Measurements from ENCODE around the gene FABP3. TPM values are rescaled to one million over a fixed set of nuclear protein-coding genes. Genes with fewer than 3 reads are reported as not detected.

The FABP3 gene
- total and polyA plus RNA-seq, 4 experiments from 2014 or later, result 1.2 TPM; not detected in 3

DNA sequence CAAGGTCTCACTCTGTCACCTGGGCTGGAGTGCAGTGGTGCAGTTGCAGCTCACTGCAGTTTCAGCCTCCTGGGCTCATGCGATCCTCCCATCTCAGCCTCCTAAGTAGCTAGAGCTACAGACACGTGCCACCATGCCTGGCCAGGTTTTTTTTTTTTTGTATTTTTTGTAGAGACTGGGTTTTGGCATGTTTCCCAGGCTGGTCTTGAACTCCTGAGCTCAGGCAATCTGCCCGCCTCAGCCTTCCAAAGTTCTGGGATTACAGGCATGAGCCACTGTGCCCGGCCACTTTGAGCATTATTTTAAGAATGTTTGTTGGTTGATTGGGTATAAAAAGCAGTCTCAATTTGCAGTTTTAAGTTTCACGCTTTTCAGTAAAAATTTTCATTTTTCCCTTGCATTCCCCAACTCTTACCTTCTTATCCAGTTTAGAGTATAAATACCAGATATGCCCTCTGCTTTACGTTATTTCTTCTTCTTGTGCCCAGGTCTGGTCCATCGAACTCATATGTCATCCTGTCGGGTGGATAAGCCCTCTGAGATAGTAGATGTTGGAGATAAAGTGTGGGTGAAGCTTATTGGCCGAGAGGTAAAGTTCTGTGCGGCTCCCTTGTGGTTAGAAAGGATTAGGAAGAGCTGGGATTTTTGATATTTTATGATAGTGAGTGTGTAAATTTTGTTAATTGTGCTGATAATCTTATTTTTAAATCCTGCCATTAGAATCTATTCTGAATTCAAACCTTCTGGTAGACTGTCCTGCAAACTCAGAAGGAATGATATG, 36.0 kb downstream of the FABP3 start:
- Mint-ChIP-seq H3K27ac (no peak overlapping the region), H3K27me3 (no peaks in the 10 kb centered on the region), H3K4me3 (no peak overlapping the region), H3K36me3 (peaks cover 21 to 31% of the 10 kb centered on the region in 2 donors), H3K4me1 (peaks cover 0 to 4% (median 2%) of the 10 kb centered on the region in 4 donors), H3K9me3 (peaks cover 0 to 2% (median 0%) of the 10 kb centered on the region in 8 donors)
- intact Hi-C loops (cut with micrococcal nuclease), result loop anchor here (5.0 kb wide), 1 partner anchor 535 kb away; no protein-coding TSS in a partner anchor
- Histone ChIP-seq H3K27ac (ENCODE audit: low read depth, low read length) (no peak overlapping the region), H3K4me3 (ENCODE audit: low read length in 2 of 2) (no peak overlapping the region), H3K27me3 (ENCODE audit: insufficient read depth, low read length) (no peaks in the 10 kb centered on the region), H3K36me3 (ENCODE audit: insufficient read depth, low read length) (peaks cover 9% of the 10 kb centered on the region), H3K4me1 (ENCODE audit: insufficient read depth, low read length) (no peaks in the 10 kb centered on the region), H3K9me3 (ENCODE audit: control insufficient read depth in 1 of 2, low read length in 2 of 2) (no peaks in the 10 kb centered on the region)
- ChIA-PET POLR2A (ENCODE audit: partially characterized antibody) (no interaction called here), CTCF (ENCODE audit: partially characterized antibody) (interaction anchor here (1.2 kb wide), 1 partner anchor 7 kb away, joined by 3 read pairs; no protein-coding TSS in a partner anchor)
- DNase-seq, result no peak

DNA sequence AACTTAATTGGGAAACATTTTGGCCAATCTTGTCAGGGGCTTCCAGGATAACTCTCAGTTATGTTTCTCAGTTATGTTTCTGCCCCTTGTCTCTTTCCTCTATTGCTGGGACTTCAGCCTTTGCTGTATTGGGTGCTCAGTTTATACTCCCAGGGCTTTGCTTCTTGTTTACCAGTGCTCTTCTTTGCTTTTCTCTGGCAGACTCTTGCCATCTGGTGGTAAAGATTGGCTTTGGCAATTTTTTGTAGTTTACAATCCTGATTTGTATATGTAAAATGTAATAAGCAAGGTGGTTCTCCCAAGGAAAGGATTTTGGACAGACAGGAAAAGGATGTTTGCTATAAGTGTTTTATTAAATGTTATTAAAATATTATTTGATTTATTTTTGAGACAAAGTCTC, 37.9 kb downstream of the FABP3 start:
- peaks cover 25 to 27% of the 10 kb centered on the region in 2 donors for H3K36me3 Mint-ChIP-seq
- peak in 4 of 5 donors; percentile 3 to 20 (median 7) for DNase-seq
- Histone ChIP-seq H3K4me1 (ENCODE audit: insufficient read depth, low read length) (no peaks in the 10 kb centered on the region), H3K27ac (ENCODE audit: low read depth, low read length) (no peak overlapping the region), H3K27me3 (ENCODE audit: insufficient read depth, low read length) (no peaks in the 10 kb centered on the region), H3K36me3 (ENCODE audit: insufficient read depth, low read length) (peaks cover 9% of the 10 kb centered on the region), H3K4me3 (ENCODE audit: low read length in 2 of 2) (no peak overlapping the region), H3K9me3 (ENCODE audit: control insufficient read depth in 1 of 2, low read length in 2 of 2) (no peaks in the 10 kb centered on the region)
- peaks cover 0 to 4% (median 2%) of the 10 kb centered on the region in 4 donors for H3K4me1 Mint-ChIP-seq
- intact Hi-C loops (cut with micrococcal nuclease), result loop anchor here (1.0 to 5.0 kb wide), 2 partner anchors 173 to 533 kb away; no protein-coding TSS in a partner anchor
- ChIA-PET POLR2A (ENCODE audit: partially characterized antibody) (no interaction called here), CTCF (ENCODE audit: partially characterized antibody) (no interaction called here)
- H3K9me3 Mint-ChIP-seq, result peaks cover 0 to 2% (median 0%) of the 10 kb centered on the region in 8 donors
- no peaks in the 10 kb centered on the region for H3K27me3 Mint-ChIP-seq
- H3K4me3 Mint-ChIP-seq, result no peak overlapping the region
- H3K27ac Mint-ChIP-seq, result no peak overlapping the region

- no peaks in the 10 kb centered on the region for H3K9me3 ChIP-seq (ENCODE audit: control insufficient read depth in 1 of 2, low read length in 2 of 2)
- intact Hi-C loops (cut with micrococcal nuclease), result no loop called here
- CTCF ChIA-PET (ENCODE audit: partially characterized antibody), result interaction anchor here (1.0 to 1.1 kb wide), 2 partner anchors 14 to 44 kb away, joined by 3 read pairs; no protein-coding TSS in a partner anchor
These were observed 45.5 kb downstream of the FABP3 start for GRCh38 chr1:31327381-31327780.

DNA sequence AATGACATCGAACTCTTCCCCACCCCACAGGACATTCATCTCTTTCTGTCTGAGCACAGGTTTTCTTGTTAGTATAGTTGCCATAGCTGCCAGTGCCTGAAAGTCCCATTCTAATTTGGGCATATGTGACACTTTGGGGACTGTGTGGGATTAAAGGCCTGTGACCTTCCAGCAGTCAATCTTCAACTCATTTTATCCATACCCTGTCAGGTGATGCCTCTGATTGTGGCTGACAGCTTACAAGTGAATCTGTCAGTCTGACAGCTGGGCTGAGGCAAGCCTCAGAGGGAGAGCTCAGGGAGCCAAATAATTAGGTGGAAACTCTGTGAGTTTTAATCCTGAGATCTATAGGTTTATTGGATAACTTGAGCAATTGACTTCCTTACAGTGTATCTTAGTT, 46.4 kb downstream of the FABP3 start:
- Histone ChIP-seq H3K27me3 (ENCODE audit: insufficient read depth, low read length) (no peaks in the 10 kb centered on the region), H3K4me3 (ENCODE audit: low read length in 2 of 2) (no peak overlapping the region), H3K27ac (ENCODE audit: low read depth, low read length) (no peak overlapping the region), H3K36me3 (ENCODE audit: insufficient read depth, low read length) (no peaks in the 10 kb centered on the region), H3K4me1 (ENCODE audit: insufficient read depth, low read length) (no peaks in the 10 kb centered on the region), H3K9me3 (ENCODE audit: control insufficient read depth in 1 of 2, low read length in 2 of 2) (no peaks in the 10 kb centered on the region)
- no peak for DNase-seq
- Mint-ChIP-seq H3K9me3 (no peaks in the 10 kb centered on the region), H3K4me3 (no peak overlapping the region), H3K27ac (no peak overlapping the region), H3K27me3 (no peaks in the 10 kb centered on the region), H3K36me3 (peaks cover 15 to 29% of the 10 kb centered on the region in 2 donors), H3K4me1 (peaks cover 0 to 3% (median 1%) of the 10 kb centered on the region in 4 donors)
- POLR2A ChIA-PET (ENCODE audit: partially characterized antibody), result no interaction called here
- intact Hi-C loops (cut with micrococcal nuclease), result no loop called here
- CTCF ChIA-PET (ENCODE audit: partially characterized antibody), result no interaction called here

More at GRCh38 chr1:31327381-31327780, 45.5 kb downstream of the FABP3 start:
- no peaks in the 10 kb centered on the region for H3K27me3 ChIP-seq (ENCODE audit: insufficient read depth, low read length)
- POLR2A ChIA-PET (ENCODE audit: partially characterized antibody), result no interaction called here
- H3K4me3 ChIP-seq (ENCODE audit: low read length in 2 of 2), result no peak overlapping the region
- no peaks in the 10 kb centered on the region for H3K9me3 Mint-ChIP-seq
- DNase-seq, result no peak
- H3K4me3 Mint-ChIP-seq, result no peak overlapping the region
- H3K36me3 Mint-ChIP-seq, result peaks cover 9 to 27% of the 10 kb centered on the region in 2 donors
- no peak overlapping the region for H3K27ac Mint-ChIP-seq
- H3K27me3 Mint-ChIP-seq, result no peaks in the 10 kb centered on the region
- H3K27ac ChIP-seq (ENCODE audit: low read depth, low read length), result no peak overlapping the region
- H3K4me1 Mint-ChIP-seq, result peaks cover 0 to 3% (median 1%) of the 10 kb centered on the region in 4 donors
- H3K4me1 ChIP-seq (ENCODE audit: insufficient read depth, low read length), result no peaks in the 10 kb centered on the region
- H3K36me3 ChIP-seq (ENCODE audit: insufficient read depth, low read length), result no peaks in the 10 kb centered on the region

- ChIA-PET CTCF (ENCODE audit: partially characterized antibody) (no interaction called here), POLR2A (ENCODE audit: partially characterized antibody) (no interaction called here)
- H3K27ac ChIP-seq (ENCODE audit: low read depth, low read length), result no peak overlapping the region
- H3K27ac Mint-ChIP-seq, result no peak overlapping the region
- peaks cover 5% of the 10 kb centered on the region for H3K36me3 ChIP-seq (ENCODE audit: insufficient read depth, low read length)
- no peaks in the 10 kb centered on the region for H3K9me3 ChIP-seq (ENCODE audit: control insufficient read depth in 1 of 2, low read length in 2 of 2)
- no peak overlapping the region for H3K4me3 ChIP-seq (ENCODE audit: low read length in 2 of 2)
- no peaks in the 10 kb centered on the region for H3K27me3 Mint-ChIP-seq
- H3K9me3 Mint-ChIP-seq, result no peaks in the 10 kb centered on the region
- no peaks in the 10 kb centered on the region for H3K27me3 ChIP-seq (ENCODE audit: insufficient read depth, low read length)
- no peak overlapping the region for H3K4me3 Mint-ChIP-seq
- intact Hi-C loops (cut with micrococcal nuclease), result no loop called here
- DNase-seq, result no peak
- H3K4me1 ChIP-seq (ENCODE audit: insufficient read depth, low read length), result no peaks in the 10 kb centered on the region
- peaks cover 0 to 3% (median 1%) of the 10 kb centered on the region in 4 donors for H3K4me1 Mint-ChIP-seq
- peaks cover 27 to 36% of the 10 kb centered on the region in 2 donors for H3K36me3 Mint-ChIP-seq
These were observed 47.9 kb downstream of the FABP3 start for GRCh38 chr1:31324992-31325391.

DNA sequence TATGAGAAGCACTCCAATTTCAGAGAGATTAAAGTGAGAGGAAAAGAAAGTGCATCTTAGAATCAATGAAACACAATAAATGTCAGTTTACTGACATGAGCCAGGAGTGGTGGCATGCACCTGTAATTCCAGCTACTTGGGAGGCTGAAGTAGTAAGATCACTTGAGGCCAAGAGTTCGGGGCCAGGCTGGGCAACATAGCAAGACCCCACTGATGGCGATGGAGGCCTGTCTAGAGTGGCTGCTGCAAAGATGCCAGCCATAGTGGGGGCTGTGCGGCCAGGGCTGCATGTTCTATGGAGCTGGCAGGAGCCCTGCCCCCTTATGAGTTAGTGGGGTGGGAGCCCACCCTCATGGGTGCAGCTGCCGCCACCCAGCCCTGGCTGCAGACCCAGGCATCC, 48.8 kb downstream of the FABP3 start:
- Histone ChIP-seq H3K27ac (ENCODE audit: low read depth, low read length) (no peak overlapping the region), H3K27me3 (ENCODE audit: insufficient read depth, low read length) (no peaks in the 10 kb centered on the region), H3K36me3 (ENCODE audit: insufficient read depth, low read length) (peaks cover 7% of the 10 kb centered on the region), H3K9me3 (ENCODE audit: control insufficient read depth in 1 of 2, low read length in 2 of 2) (no peaks in the 10 kb centered on the region), H3K4me1 (ENCODE audit: insufficient read depth, low read length) (no peaks in the 10 kb centered on the region), H3K4me3 (ENCODE audit: low read length in 2 of 2) (no peak overlapping the region)
- Mint-ChIP-seq H3K9me3 (no peaks in the 10 kb centered on the region), H3K4me3 (no peak overlapping the region), H3K4me1 (peaks cover 0 to 3% (median 1%) of the 10 kb centered on the region in 4 donors), H3K27ac (no peak overlapping the region), H3K27me3 (no peaks in the 10 kb centered on the region), H3K36me3 (peaks cover 34 to 41% of the 10 kb centered on the region in 2 donors)
- ChIA-PET CTCF (ENCODE audit: partially characterized antibody) (no interaction called here), POLR2A (ENCODE audit: partially characterized antibody) (no interaction called here)
- no peak for DNase-seq
- intact Hi-C loops (cut with micrococcal nuclease), result no loop called here

DNA sequence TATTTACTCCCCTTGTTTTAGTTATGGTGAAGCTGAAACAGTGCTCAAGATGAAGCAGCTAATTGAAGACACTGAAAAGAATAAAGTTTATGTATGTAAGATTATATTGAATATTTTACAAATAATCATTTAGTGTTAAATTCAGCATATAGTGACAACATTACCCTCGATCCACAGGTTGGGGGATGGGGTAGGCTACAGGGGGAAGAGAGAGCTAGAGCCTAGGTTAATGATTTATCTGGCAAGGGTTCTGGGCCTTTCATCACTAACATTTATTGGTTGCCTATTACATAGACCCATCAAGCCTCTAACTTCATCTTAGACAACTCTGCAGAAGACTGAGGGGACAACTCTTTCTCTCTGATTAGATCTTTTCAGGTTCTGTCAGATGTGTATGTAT, 54.7 kb downstream of the FABP3 start:
- no peak for DNase-seq
- Mint-ChIP-seq H3K36me3 (peaks cover 56 to 70% of the 10 kb centered on the region in 2 donors), H3K4me1 (no peaks in the 10 kb centered on the region), H3K4me3 (no peak overlapping the region), H3K9me3 (no peaks in the 10 kb centered on the region), H3K27me3 (no peaks in the 10 kb centered on the region), H3K27ac (no peak overlapping the region)
- Histone ChIP-seq H3K4me1 (ENCODE audit: insufficient read depth, low read length) (no peaks in the 10 kb centered on the region), H3K27me3 (ENCODE audit: insufficient read depth, low read length) (no peaks in the 10 kb centered on the region), H3K9me3 (ENCODE audit: control insufficient read depth in 1 of 2, low read length in 2 of 2) (no peaks in the 10 kb centered on the region), H3K4me3 (ENCODE audit: low read length in 2 of 2) (no peak overlapping the region), H3K36me3 (ENCODE audit: insufficient read depth, low read length) (peaks cover 22% of the 10 kb centered on the region), H3K27ac (ENCODE audit: low read depth, low read length) (no peak overlapping the region)
- intact Hi-C loops (cut with micrococcal nuclease), result no loop called here
- ChIA-PET POLR2A (ENCODE audit: partially characterized antibody) (no interaction called here), CTCF (ENCODE audit: partially characterized antibody) (no interaction called here)
